ENCODE results near the gene ITPA. TPM values are rescaled to one million over a fixed set of nuclear protein-coding genes. Genes with fewer than 3 reads are reported as not detected.
"Not testable (repeated sequence)": the region's sequence is repeated elsewhere in the genome, so short reads cannot be mapped to it uniquely, and the experiment has no call there.

ITPA gene
- total RNA-seq, 5 donors from 2014 or later (not counting 1 experiment from before 2014, with no cell fraction given): 41.6 to 67.6 (median 61.8) TPM

DNA sequence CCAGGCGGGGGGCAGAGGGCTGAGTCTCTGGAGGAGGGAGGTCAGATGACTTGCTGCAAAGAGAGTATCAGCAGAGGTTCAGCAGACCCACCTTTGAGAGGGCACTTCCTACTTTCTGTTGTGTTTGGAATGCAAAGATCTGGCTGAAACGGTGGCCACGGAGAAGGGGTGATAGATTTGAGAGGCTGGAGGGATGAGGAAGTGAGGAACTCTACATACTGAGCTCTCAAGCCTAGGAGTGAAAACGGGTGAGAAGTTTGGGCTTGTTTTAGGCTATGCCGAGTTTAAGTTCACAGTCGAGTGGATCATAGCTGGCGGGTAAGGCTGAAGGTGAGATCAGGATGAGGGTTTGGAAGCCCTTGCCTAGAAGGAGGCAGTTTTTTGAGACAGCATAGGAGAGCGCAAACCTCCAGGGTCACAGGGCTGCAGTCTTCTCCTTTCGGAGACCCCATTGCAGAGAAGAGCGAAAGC is 477 bp upstream of the ITPA start:
- peak overlapping the region; percentile 91 to 97 for H3K27ac Mint-ChIP-seq
- H3K9me3 Mint-ChIP-seq: no peaks in the 10 kb centered on the region
- DNase-seq (peak in 5 of 35 experiments; percentile 6 to 36 (median 14)), ATAC-seq (replicated peaks in 1 of 4) (peak in 3 of 4 experiments; percentile 4 to 12 (median 10))
- H3K27me3 Mint-ChIP-seq: no peaks in the 10 kb centered on the region
- peak overlapping the region; percentile 87 to 99 (median 95) for H3K4me3 Mint-ChIP-seq
- H3K27ac ChIP-seq (ENCODE audit: low read length): peak overlapping the region; percentile 80
- H3K4me3 ChIP-seq (ENCODE audit: control insufficient read depth in 1 of 2, extremely low read depth in 1 of 2, low read length in 1 of 2): peak overlapping the region; percentile 69 to 73
- CTCF ChIA-PET: interaction anchor here in 1 of 2 donors (0.5 to 1.2 kb wide), 2 partner anchors 9 to 24 kb away, joined by 3 read pairs; no protein-coding TSS in a partner anchor
- H3K4me1 Mint-ChIP-seq: peaks cover 31 to 36% (median 35%) of the 10 kb centered on the region in 3 donors
- H3K36me3 Mint-ChIP-seq: peaks cover 6% of the 10 kb centered on the region
- H3K9me3 ChIP-seq: no peaks in the 10 kb centered on the region
- WGBS (ENCODE audit: insufficient coverage): 2% methylated on average over 9 of the region's 10 CpGs
- no peaks in the 10 kb centered on the region for H3K27me3 ChIP-seq (replicated peaks in 1 of 2; ENCODE audit: control insufficient read depth in 2 of 2, extremely low read depth in 1 of 2, insufficient read depth in 2 of 2, low read length in 1 of 2)
- POLR2A ChIA-PET: no interaction called here
- peaks cover 0 to 8% of the 10 kb centered on the region in 2 donors for H3K36me3 ChIP-seq (ENCODE audit: control insufficient read depth in 2 of 2, extremely low read depth in 1 of 2, insufficient read depth in 1 of 2, low read length in 1 of 2)
- H3K4me1 ChIP-seq (ENCODE audit: control insufficient read depth in 1 of 2, extremely low read depth in 1 of 2, insufficient read depth in 2 of 2, low read length in 2 of 2): peaks cover 8 to 27% of the 10 kb centered on the region in 2 experiments

DNA sequence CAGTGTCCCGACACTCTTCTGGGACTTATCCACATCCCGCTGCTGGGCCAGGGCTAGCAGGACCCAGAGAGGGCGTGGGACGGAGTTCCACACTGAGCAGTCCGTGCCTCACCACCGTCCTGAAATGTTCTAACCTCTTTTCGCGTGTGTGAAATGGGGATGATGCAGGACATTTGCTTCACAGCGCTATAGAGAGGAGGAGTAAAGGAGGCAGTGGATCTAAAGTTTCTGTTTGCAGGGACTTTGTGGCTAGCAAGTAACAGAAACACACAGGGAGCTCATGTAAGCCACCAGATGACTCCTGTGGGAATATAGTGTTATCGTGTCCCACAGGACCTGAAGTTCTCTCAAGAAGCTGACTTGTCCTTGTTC is 634 bp downstream of the ITPA start:
- Histone ChIP-seq H3K9me3 (no peaks in the 10 kb centered on the region), H3K36me3 (ENCODE audit: control insufficient read depth in 2 of 2, extremely low read depth in 1 of 2, insufficient read depth in 1 of 2, low read length in 1 of 2) (peaks cover 0 to 13% of the 10 kb centered on the region in 2 donors), H3K27me3 (replicated peaks in 1 of 2; ENCODE audit: control insufficient read depth in 2 of 2, extremely low read depth in 1 of 2, insufficient read depth in 2 of 2, low read length in 1 of 2) (no peaks in the 10 kb centered on the region), H3K4me1 (ENCODE audit: control insufficient read depth in 1 of 2, extremely low read depth in 1 of 2, insufficient read depth in 2 of 2, low read length in 2 of 2) (peaks cover 6 to 19% of the 10 kb centered on the region in 2 experiments), H3K4me3 (ENCODE audit: control insufficient read depth in 1 of 2, extremely low read depth in 1 of 2, low read length in 1 of 2) (peak overlapping the region; percentile 69 to 73), H3K27ac (ENCODE audit: low read length) (peak overlapping the region; percentile 80)
- Mint-ChIP-seq H3K9me3 (no peaks in the 10 kb centered on the region), H3K36me3 (peaks cover 9% of the 10 kb centered on the region), H3K27ac (peak overlapping the region; percentile 91 to 97), H3K4me3 (peak overlapping the region; percentile 87 to 99 (median 95)), H3K4me1 (peaks cover 27 to 33% (median 28%) of the 10 kb centered on the region in 3 donors), H3K27me3 (no peaks in the 10 kb centered on the region)
- peak in 3 of 4 experiments; percentile 27 to 32 (median 30) for ATAC-seq (replicated peaks in 1 of 4)
- CTCF ChIA-PET: interaction anchor here in 1 of 2 donors (0.6 kb wide), 1 partner anchor 9 kb away, joined by 4 read pairs; no protein-coding TSS in a partner anchor
- peak in 1 of 35 experiments; percentile 21 for DNase-seq
- 0% methylated on average over 8 of the region's 10 CpGs for WGBS (ENCODE audit: insufficient coverage)
- POLR2A ChIA-PET: no interaction called here

DNA sequence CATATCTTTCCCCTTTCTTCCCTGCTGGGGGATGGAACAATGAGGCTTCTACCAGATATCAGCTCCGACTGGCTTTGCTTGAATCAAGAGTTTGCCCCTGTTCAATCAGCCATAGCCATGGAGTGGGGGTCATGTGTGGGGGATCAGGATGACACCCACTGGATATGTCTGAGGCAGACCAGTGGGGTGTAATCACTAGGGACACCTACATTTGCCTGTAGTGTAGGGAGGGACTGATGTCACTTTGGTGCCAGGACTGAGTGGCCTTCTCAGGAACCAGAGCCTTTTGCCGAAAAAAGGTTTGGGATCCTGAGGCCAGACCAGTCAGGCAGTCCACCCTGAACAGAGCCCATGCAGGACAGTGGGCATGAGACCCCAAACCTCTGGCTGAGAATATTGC is 1.0 kb downstream of the ITPA start:
- Histone ChIP-seq H3K36me3 (ENCODE audit: control insufficient read depth in 2 of 2, extremely low read depth in 1 of 2, insufficient read depth in 1 of 2, low read length in 1 of 2) (peaks cover under 1 to 17% of the 10 kb centered on the region in 2 donors), H3K9me3 (no peaks in the 10 kb centered on the region), H3K27me3 (replicated peaks in 1 of 2; ENCODE audit: control insufficient read depth in 2 of 2, extremely low read depth in 1 of 2, insufficient read depth in 2 of 2, low read length in 1 of 2) (no peaks in the 10 kb centered on the region), H3K4me3 (ENCODE audit: control insufficient read depth in 1 of 2, extremely low read depth in 1 of 2, low read length in 1 of 2) (peak overlapping the region; percentile 69 to 73), H3K4me1 (ENCODE audit: control insufficient read depth in 1 of 2, extremely low read depth in 1 of 2, insufficient read depth in 2 of 2, low read length in 2 of 2) (peaks cover 6 to 18% of the 10 kb centered on the region in 2 experiments), H3K27ac (ENCODE audit: low read length) (no peak overlapping the region)
- CTCF ChIA-PET: interaction anchor here in 1 of 2 donors (0.8 kb wide), 1 partner anchor 40 kb away, joined by 3 read pairs; no protein-coding TSS in a partner anchor
- no peaks in the 10 kb centered on the region for H3K27me3 Mint-ChIP-seq
- peak overlapping the region; percentile 87 to 99 (median 95) for H3K4me3 Mint-ChIP-seq
- POLR2A ChIA-PET: no interaction called here
- WGBS (ENCODE audit: insufficient coverage): 100% methylated on average over 1 of the region's 2 CpGs
- peak overlapping the region in 1 of 2 donors; percentile 39 for H3K27ac Mint-ChIP-seq
- no peaks in the 10 kb centered on the region for H3K9me3 Mint-ChIP-seq
- peaks cover 27 to 33% (median 28%) of the 10 kb centered on the region in 3 donors for H3K4me1 Mint-ChIP-seq
- DNase-seq (no peak), ATAC-seq (replicated peaks in 1 of 4) (no peak)
- H3K36me3 Mint-ChIP-seq: peaks cover 12% of the 10 kb centered on the region

DNA sequence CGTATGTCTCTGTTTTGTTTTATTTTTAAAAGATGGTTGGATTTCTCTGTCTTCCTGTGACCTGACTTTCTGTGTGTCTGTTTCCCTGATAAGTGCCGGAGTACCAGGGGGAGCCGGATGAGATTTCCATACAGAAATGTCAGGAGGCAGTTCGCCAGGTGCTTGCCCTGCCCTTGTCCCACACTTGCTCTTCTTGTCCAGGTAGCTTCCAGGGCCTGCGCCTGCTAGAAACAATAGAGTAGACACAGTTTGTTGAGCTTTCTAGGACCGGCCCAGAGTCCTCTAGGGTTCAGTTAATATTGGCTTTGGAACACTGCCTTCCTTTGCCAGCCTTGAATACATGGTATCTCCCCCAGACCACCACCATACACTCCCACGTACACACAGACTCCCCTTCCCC is 3.9 kb downstream of the ITPA start:
- POLR2A ChIA-PET: no interaction called here
- H3K27ac ChIP-seq (ENCODE audit: low read length): no peak overlapping the region
- no peak overlapping the region for H3K4me3 Mint-ChIP-seq
- H3K4me3 ChIP-seq (ENCODE audit: control insufficient read depth in 1 of 2, extremely low read depth in 1 of 2, low read length in 1 of 2): no peak overlapping the region
- peaks cover 6 to 20% of the 10 kb centered on the region in 2 experiments for H3K4me1 ChIP-seq (ENCODE audit: control insufficient read depth in 1 of 2, extremely low read depth in 1 of 2, insufficient read depth in 2 of 2, low read length in 2 of 2)
- peaks cover 12% of the 10 kb centered on the region for H3K36me3 Mint-ChIP-seq
- ATAC-seq (replicated peaks in 1 of 4) (no peak), DNase-seq (no peak)
- CTCF ChIA-PET: no interaction called here
- 98% methylated on average over 7 of the region's 7 CpGs for WGBS (ENCODE audit: insufficient coverage)
- peaks cover 26 to 33% (median 28%) of the 10 kb centered on the region in 3 donors for H3K4me1 Mint-ChIP-seq
- H3K27me3 Mint-ChIP-seq: no peaks in the 10 kb centered on the region
- no peaks in the 10 kb centered on the region for H3K9me3 Mint-ChIP-seq
- H3K9me3 ChIP-seq: no peaks in the 10 kb centered on the region
- H3K27ac Mint-ChIP-seq: peak overlapping the region in 1 of 2 donors; percentile 58
- no peaks in the 10 kb centered on the region for H3K27me3 ChIP-seq (replicated peaks in 1 of 2; ENCODE audit: control insufficient read depth in 2 of 2, extremely low read depth in 1 of 2, insufficient read depth in 2 of 2, low read length in 1 of 2)
- peaks cover 7 to 23% of the 10 kb centered on the region in 2 donors for H3K36me3 ChIP-seq (ENCODE audit: control insufficient read depth in 2 of 2, extremely low read depth in 1 of 2, insufficient read depth in 1 of 2, low read length in 1 of 2)

DNA sequence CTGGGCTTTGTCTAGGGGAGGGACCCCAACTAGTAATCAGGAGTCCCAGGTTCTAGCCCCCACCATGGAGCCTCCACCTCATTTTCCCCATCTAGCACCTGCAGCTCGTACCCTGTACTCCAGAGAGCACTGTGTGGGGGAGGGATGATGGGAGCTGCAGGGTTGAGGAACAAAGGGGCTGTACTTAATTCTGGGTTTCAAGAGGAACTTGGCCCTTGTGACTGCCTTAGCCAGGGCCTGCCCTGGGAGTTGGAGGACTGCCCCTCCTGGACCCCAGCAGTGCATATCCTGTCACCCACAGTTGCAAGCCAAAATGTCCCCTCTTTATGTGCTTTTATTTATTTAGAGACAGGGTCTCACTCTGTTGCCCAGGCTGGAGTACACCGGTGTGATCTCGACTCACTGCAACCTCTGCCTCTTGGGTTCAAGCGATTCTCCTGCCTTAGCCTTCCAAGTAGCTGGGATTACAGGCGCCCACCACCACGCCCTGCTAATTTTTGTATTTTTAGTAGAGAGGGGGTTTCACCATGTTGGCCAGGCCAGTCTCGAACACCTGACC is 6.1 kb downstream of the ITPA start:
- H3K4me3 Mint-ChIP-seq; H3K27ac Mint-ChIP-seq; POLR2A ChIA-PET; ATAC-seq (replicated peaks in 1 of 4); H3K9me3 ChIP-seq; H3K27ac ChIP-seq (ENCODE audit: low read length); H3K4me3 ChIP-seq (ENCODE audit: control insufficient read depth in 1 of 2, extremely low read depth in 1 of 2, low read length in 1 of 2); H3K27me3 ChIP-seq (replicated peaks in 1 of 2; ENCODE audit: control insufficient read depth in 2 of 2, extremely low read depth in 1 of 2, insufficient read depth in 2 of 2, low read length in 1 of 2); H3K27me3 Mint-ChIP-seq; DNase-seq; H3K9me3 Mint-ChIP-seq; CTCF ChIA-PET: not testable (repeated sequence)
- WGBS (ENCODE audit: insufficient coverage): 93% methylated on average over 3 of the region's 7 CpGs
- peaks cover 9 to 16% (median 13%) of the 10 kb centered on the region in 3 donors for H3K4me1 Mint-ChIP-seq
- peaks cover 15% of the 10 kb centered on the region for H3K36me3 Mint-ChIP-seq
- H3K4me1 ChIP-seq (ENCODE audit: control insufficient read depth in 1 of 2, extremely low read depth in 1 of 2, insufficient read depth in 2 of 2, low read length in 2 of 2): peaks cover 2 to 13% of the 10 kb centered on the region in 2 experiments
- H3K36me3 ChIP-seq (ENCODE audit: control insufficient read depth in 2 of 2, extremely low read depth in 1 of 2, insufficient read depth in 1 of 2, low read length in 1 of 2): peaks cover 14 to 28% of the 10 kb centered on the region in 2 donors

GRCh38 chr20:3218307-3218988 is 9.2 kb downstream of the ITPA start:
- DNase-seq (peak; percentile 16 to 81 (median 65)), ATAC-seq (replicated peaks in 1 of 4) (peak; percentile 60 to 82 (median 72))
- no peaks in the 10 kb centered on the region for H3K27me3 Mint-ChIP-seq
- Histone ChIP-seq H3K9me3 (no peaks in the 10 kb centered on the region), H3K36me3 (ENCODE audit: control insufficient read depth in 2 of 2, extremely low read depth in 1 of 2, insufficient read depth in 1 of 2, low read length in 1 of 2) (peaks cover 27 to 51% of the 10 kb centered on the region in 2 donors), H3K27ac (ENCODE audit: low read length) (no peak overlapping the region), H3K4me3 (ENCODE audit: control insufficient read depth in 1 of 2, extremely low read depth in 1 of 2, low read length in 1 of 2) (no peak overlapping the region), H3K4me1 (ENCODE audit: control insufficient read depth in 1 of 2, extremely low read depth in 1 of 2, insufficient read depth in 2 of 2, low read length in 2 of 2) (peaks cover 7 to 24% of the 10 kb centered on the region in 2 experiments), H3K27me3 (replicated peaks in 1 of 2; ENCODE audit: control insufficient read depth in 2 of 2, extremely low read depth in 1 of 2, insufficient read depth in 2 of 2, low read length in 1 of 2) (no peaks in the 10 kb centered on the region)
- H3K9me3 Mint-ChIP-seq: no peaks in the 10 kb centered on the region
- peaks cover 21% of the 10 kb centered on the region for H3K36me3 Mint-ChIP-seq
- ChIA-PET POLR2A (interaction anchor here in 1 of 2 donors (0.6 kb wide), 1 partner anchor 115 kb away, joined by 4 read pairs; no protein-coding TSS in a partner anchor), CTCF (interaction anchor here (0.5 to 3.1 kb wide), 12 partner anchors 9 to 524 kb away, joined by 3 to 23 read pairs (median 4); no protein-coding TSS in a partner anchor)
- 14% methylated on average over 26 of the region's 30 CpGs for WGBS (ENCODE audit: insufficient coverage)
- peaks cover 9 to 19% (median 16%) of the 10 kb centered on the region in 3 donors for H3K4me1 Mint-ChIP-seq
- H3K27ac Mint-ChIP-seq: no peak overlapping the region
- no peak overlapping the region for H3K4me3 Mint-ChIP-seq
